GM12878 (cell line): ENCODE measurements around the gene SNED1. TPM values are rescaled to one million over a fixed set of nuclear protein-coding genes. Genes with fewer than 3 reads are reported as not detected.

Source experiments
- ATAC-seq: fragments of 200-7000 bp; cut with Tn5 transposase; 3 replicates; pipeline ENCODE4 v1.9.1; 2020; ENCODE audit warnings: mild to moderate bottlenecking, moderate library complexity
- BruUV-seq: library from RNA; stranded (reverse); fragments of 400-500 nt; replicated peaks from 2 replicates; lab custom pipeline; 2021; lab: Mats Ljungman, UMichigan
- CTCF ChIA-PET: fragments of 300-600 bp; sonication (Branson Sonifier 250); formaldehyde crosslinking; extraction: SDS; loops from one replicate; lab custom pipeline; 2021; ENCODE audit warnings: inconsistent platforms; lab: Yijun Ruan, JAX
- POLR2A ChIA-PET: fragments of 350-600 bp; formaldehyde crosslinking; extraction: SDS; loops from one replicate; lab custom pipeline; 2021; ENCODE audit warnings: inconsistent platforms; lab: Charles Lee
- RAD21 ChIA-PET: fragments of 300-600 bp; sonication (Branson Sonifier 250); formaldehyde crosslinking; loops from one replicate; lab custom pipeline; 2023; ENCODE audit warnings: antibody characterized with exemption; ENCODE audit not compliant: unreplicated experiment; lab: Charles Lee
- SMC1A ChIA-PET: fragments of 300-600 bp; sonication (Branson Sonifier 250); formaldehyde crosslinking; loops from one replicate; lab custom pipeline; 2023; ENCODE audit not compliant: unreplicated experiment, uncharacterized antibody; lab: Charles Lee
- DNase-seq: peaks from one replicate; pipeline ENCODE4 v3.0.0-alpha.2; 2011; ENCODE audit warnings: low read depth, low spot score
- FAIRE-seq: peaks from 3 replicates; lab custom pipeline; 2011; peaks lifted over from hg19 to GRCh38; lab: Jason Lieb, UNC
- H2AFZ ChIP-seq: 2 replicates; pipeline ENCODE4 v1.6.0; 2011; ENCODE audit warnings: low read depth, low read length, control low read depth; ENCODE audit not compliant: control insufficient read depth
- H3K27ac ChIP-seq: 2 replicates; pipeline ENCODE4 v1.5.1; 2011; ENCODE audit warnings: control low read depth; ENCODE audit not compliant: control insufficient read depth, insufficient read depth
- H3K27me3 ChIP-seq, 2 experiments: replicated peaks in 1 of 2; 2 replicates each; pipeline versions ENCODE4 v1.6.0 to v1.6.1; 2011; ENCODE audit warnings: low read length in 1 of 2; ENCODE audit not compliant: control insufficient read depth in 2 of 2, insufficient read depth in 2 of 2
- H3K36me3 ChIP-seq, 2 experiments: 2 replicates each; pipeline ENCODE4 v1.5.1; 2011; ENCODE audit warnings: low read length in 1 of 2; ENCODE audit not compliant: control insufficient read depth in 2 of 2, insufficient read depth in 2 of 2
- H3K4me1 ChIP-seq: 2 replicates; pipeline ENCODE4 v1.6.1; 2011; ENCODE audit warnings: mild to moderate bottlenecking, low read length, moderate library complexity, mixed read lengths; ENCODE audit not compliant: control insufficient read depth, insufficient read depth
- H3K4me2 ChIP-seq: 2 replicates; pipeline ENCODE4 v1.6.0; 2011; ENCODE audit warnings: control low read depth; ENCODE audit not compliant: control insufficient read depth, insufficient read depth
- H3K4me3 ChIP-seq: fragments of 200-600 bp; sonication (generic); 2 replicates; pipeline ENCODE4 v1.5.1; 2016
- H3K79me2 ChIP-seq: 2 replicates; pipeline ENCODE4 v1.6.0; 2011; ENCODE audit warnings: low read length; ENCODE audit not compliant: control insufficient read depth, insufficient read depth
- H3K9ac ChIP-seq: 2 replicates; pipeline ENCODE4 v1.8.0; 2011; ENCODE audit warnings: low read length, control low read depth, mixed read lengths; ENCODE audit not compliant: control insufficient read depth, insufficient read depth
- H3K9me3 ChIP-seq: replicated peaks from 3 replicates; pipeline ENCODE4 v1.5.1; 2011; ENCODE audit warnings: mild to moderate bottlenecking, low read length; ENCODE audit not compliant: control insufficient read depth, insufficient read depth
- H4K20me1 ChIP-seq: 2 replicates; pipeline ENCODE4 v1.6.0; 2011; ENCODE audit not compliant: control insufficient read depth, insufficient read depth
- BMI1 ChIP-seq: fragments of 450-650 bp; IDR thresholded peaks from 2 replicates; pipeline ENCODE4 v1.6.1; 2016; ENCODE audit warnings: mild to moderate bottlenecking, moderate library complexity, borderline replicate concordance
- CHD1 ChIP-seq: IDR thresholded peaks from 2 replicates; pipeline ENCODE4 v1.6.1; 2012; ENCODE audit warnings: low read depth, low read length, improper control_type of control experiment
- GABPA ChIP-seq: IDR thresholded peaks from 2 replicates; pipeline ENCODE4 v1.6.1; 2014; ENCODE audit warnings: antibody characterized with exemption, low read depth, mild to moderate bottlenecking, inconsistent platforms
- POLR2AphosphoS5 ChIP-seq: IDR thresholded peaks from 2 replicates; pipeline ENCODE4 v1.6.1; 2011; ENCODE audit warnings: mild to moderate bottlenecking, low read length, inconsistent platforms
- POU2F2 ChIP-seq: IDR thresholded peaks from 3 replicates; pipeline ENCODE4 v1.6.1; 2011; ENCODE audit warnings: low read depth, mild to moderate bottlenecking, low read length, borderline replicate concordance
- SPI1 ChIP-seq: IDR thresholded peaks from 2 replicates; pipeline ENCODE4 v1.6.1; 2011; ENCODE audit warnings: low read depth, mild to moderate bottlenecking, low read length, moderate library complexity, borderline replicate concordance; ENCODE audit not compliant: insufficient read depth
- SREBF1 ChIP-seq: IDR thresholded peaks from 2 replicates; pipeline ENCODE4 v1.6.1; 2012; ENCODE audit warnings: mild to moderate bottlenecking, low read length
- STAT3 ChIP-seq: IDR thresholded peaks from 2 replicates; pipeline ENCODE4 v1.6.1; 2011; ENCODE audit warnings: low read depth, low read length, improper control_type of control experiment
- SUZ12 ChIP-seq: fragments of 200-600 bp; sonication (generic); IDR thresholded peaks from one replicate; pipeline ENCODE4 v1.6.1; 2018; ENCODE audit warnings: antibody characterized with exemption, mild to moderate bottlenecking; ENCODE audit not compliant: unreplicated experiment
- ZNF384 ChIP-seq: IDR thresholded peaks from 2 replicates; pipeline ENCODE4 v1.6.1; 2012; ENCODE audit warnings: low read depth, mild to moderate bottlenecking, low read length, improper control_type of control experiment, borderline replicate concordance
- ZSCAN29 ChIP-seq: fragments of 450-650 bp; IDR thresholded peaks from 2 replicates; pipeline ENCODE4 v1.6.1; 2017; ENCODE audit warnings: mild to moderate bottlenecking, moderate library complexity
- WGBS: methylation state at CpG from one replicate; pipeline ENCODE4 v1.1.6; 2016; ENCODE audit warnings: low lambda C conversion rate; ENCODE audit not compliant: insufficient replicate concordance, insufficient coverage; ENCODE audit errors: missing lambda C conversion rate; 5-methylcytosine and 5-hydroxymethylcytosine counted together
- in situ Hi-C: fragments of 300-500 bp; cut with MboI; formaldehyde crosslinking; loops from 9 replicates; pipeline ENCODE4 v1.14.3; 2018; ENCODE audit warnings: mixed read lengths
- intact Hi-C: fragments of 100-400 bp; cut with micrococcal nuclease; formaldehyde crosslinking; loops from one replicate; pipeline ENCODE4 v1.14.2; 2022; ENCODE audit not compliant: unreplicated experiment
- polyA plus RNA-seq, 11 experiments: library from polyadenylated mRNA; depleted of rRNA in 4 of 11; unstranded in 6 of 11; stranded (reverse) in 5 of 11; fragments of >200 nt; fragmentation: Nextera tagmentation in 4 of 11; fragmentation: Illumina TruSeq in 1 of 11; extraction: Ambion mirVana in 4 of 11; extraction: Trizol in 1 of 11; gene quantifications; 1 replicate in 1 of 11; 2 replicates in 10 of 11; pipeline versions ENCODE4 v1.2.1 to v1.2.3, GENCODE V29; 2011 to 2016; ENCODE audit warnings: inconsistent platforms in 2 of 11, missing spikeins in 2 of 11, low read depth in 1 of 11
- total RNA-seq, 4 experiments: library from RNA; depleted of rRNA in 3 of 4; stranded (reverse); fragments of >200 nt in 3 of 4; fragmentation: Illumina TruSeq in 1 of 4; extraction: Trizol in 1 of 4; gene quantifications; 2 replicates each; pipeline versions ENCODE4 v1.2.1 to v1.2.3, GENCODE V29; 2013 to 2021
- TF ChIP-seq, protein P1 (sequence below): fragments of 450-650 bp; IDR thresholded peaks from 2 replicates; pipeline ENCODE4 v1.6.1; 2017; ENCODE audit warnings: low read depth, mild to moderate bottlenecking, moderate library complexity

The SNED1 gene
- total and polyA plus RNA-seq, 10 of the 15 experiments (the other 5 are each of a cell fraction or from before 2014, with no cell fraction given) = 0.05 to 8.4 (median 3.0) TPM

DNA sequence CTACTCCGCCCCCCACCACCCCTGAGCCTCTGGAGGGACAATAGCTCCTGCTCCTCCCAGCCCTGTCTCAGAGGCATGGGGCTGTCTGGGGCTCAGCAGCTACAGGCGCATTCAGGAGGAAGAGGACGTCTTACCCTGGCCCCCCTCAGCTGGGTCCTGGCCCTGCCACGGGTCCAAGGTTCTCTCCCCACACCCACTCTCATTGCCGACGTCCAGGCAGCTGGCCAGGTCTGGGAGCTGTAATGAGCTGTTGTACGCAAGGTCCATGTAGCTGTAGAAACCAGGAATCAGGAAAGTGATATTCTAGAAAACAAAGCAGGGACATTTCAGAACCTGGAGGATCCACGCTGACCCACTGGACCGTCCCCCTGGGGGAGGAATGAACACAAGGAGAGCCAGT lies 137.3 kb downstream of the SNED1 start (continued):
- TF ChIP-seq BMI1 (no peak), SPI1 (no peak), GABPA (no peak), CHD1 (no peak), SUZ12 (no peak), ZSCAN29 (no peak)
- TF ChIP-seq, protein P1, sequence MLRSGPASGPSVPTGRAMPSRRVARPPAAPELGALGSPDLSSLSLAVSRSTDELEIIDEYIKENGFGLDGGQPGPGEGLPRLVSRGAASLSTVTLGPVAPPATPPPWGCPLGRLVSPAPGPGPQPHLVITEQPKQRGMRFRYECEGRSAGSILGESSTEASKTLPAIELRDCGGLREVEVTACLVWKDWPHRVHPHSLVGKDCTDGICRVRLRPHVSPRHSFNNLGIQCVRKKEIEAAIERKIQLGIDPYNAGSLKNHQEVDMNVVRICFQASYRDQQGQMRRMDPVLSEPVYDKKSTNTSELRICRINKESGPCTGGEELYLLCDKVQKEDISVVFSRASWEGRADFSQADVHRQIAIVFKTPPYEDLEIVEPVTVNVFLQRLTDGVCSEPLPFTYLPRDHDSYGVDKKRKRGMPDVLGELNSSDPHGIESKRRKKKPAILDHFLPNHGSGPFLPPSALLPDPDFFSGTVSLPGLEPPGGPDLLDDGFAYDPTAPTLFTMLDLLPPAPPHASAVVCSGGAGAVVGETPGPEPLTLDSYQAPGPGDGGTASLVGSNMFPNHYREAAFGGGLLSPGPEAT = no peak

DNA sequence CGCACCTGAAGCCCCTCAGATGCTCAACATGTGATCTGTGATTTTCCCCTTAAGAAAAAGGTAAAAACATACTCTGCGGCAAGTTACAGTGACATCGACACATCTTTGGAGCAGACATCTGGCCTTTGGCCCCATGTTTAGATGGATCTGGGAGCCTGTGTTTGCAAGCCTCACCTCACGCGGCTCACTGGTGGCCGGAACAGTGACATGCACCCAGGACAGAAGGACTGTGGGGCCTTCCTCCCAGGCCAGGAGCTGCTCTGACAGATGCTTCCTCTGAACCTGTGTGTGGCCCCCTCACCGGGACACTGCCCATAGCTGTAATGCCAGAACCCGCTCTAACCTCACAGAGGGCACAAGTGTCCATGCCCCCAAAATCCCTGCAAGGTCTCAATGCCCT lies 137.8 kb downstream of the SNED1 start:
- FAIRE-seq = no peak
- no peak overlapping the region for H2AFZ ChIP-seq
- no TSS peak for BruUV-seq

More for the DNA sequence above, 137.8 kb downstream of the SNED1 start:
- Histone ChIP-seq H3K4me1 (no peaks in the 10 kb centered on the region), H3K36me3 (peaks cover 6 to 27% of the 10 kb centered on the region in 2 experiments), H3K79me2 (no peaks in the 10 kb centered on the region), H3K4me2 (no peak overlapping the region), H4K20me1 (no peaks in the 10 kb centered on the region), H3K9ac (no peak overlapping the region), H3K27ac (no peak overlapping the region), H3K4me3 (no peak overlapping the region), H3K9me3 (no peaks in the 10 kb centered on the region), H3K27me3 (no peaks in the 10 kb centered on the region; a peak in 1 of 4 replicates)
- intact Hi-C loops = no loop called here
- no peak for ATAC-seq
- no peak for TF ChIP-seq POLR2AphosphoS5
- no peak for TF ChIP-seq STAT3
- no peak for TF ChIP-seq SREBF1
- no peak for TF ChIP-seq ZNF384
- TF ChIP-seq POU2F2 = no peak
- in situ Hi-C loops = no loop called here
- no peak for DNase-seq
- ChIA-PET RAD21 (interaction anchor here (1.3 kb wide), 1 partner anchor 10 kb away, joined by 3 read pairs; no protein-coding TSS in a partner anchor), POLR2A (interaction anchor here (0.9 kb wide), 1 partner anchor 32 kb away, joined by 4 read pairs; no protein-coding TSS in a partner anchor), CTCF (interaction anchor here (1.3 kb wide), 1 partner anchor 59 kb away, joined by 3 read pairs; no protein-coding TSS in a partner anchor), SMC1A (no interaction called here)
- 94% methylated on average over 8 of the region's 8 CpGs for WGBS
